Neural progenitor cell (in vitro differentiated cells): ENCODE results near the gene TMEM240.
"Not testable (repeated sequence)": the region's sequence is repeated elsewhere in the genome, so short reads cannot be mapped to it uniquely, and the experiment has no call there.

Experiments used
- EZH2 ChIP-seq: fragments of 200-600 bp; sonication (generic); IDR thresholded peaks from 2 replicates; pipeline ENCODE4 v1.6.1; 2017; ENCODE audit warnings: antibody characterized with exemption, mild to moderate bottlenecking, moderate library complexity
- EZH2phosphoT487 ChIP-seq: fragments of 200-600 bp; sonication (generic); IDR thresholded peaks from 2 replicates; pipeline ENCODE4 v1.6.1; 2017; ENCODE audit warnings: antibody characterized with exemption
- TF ChIP-seq, protein P1 (sequence below): fragments of 200-600 bp; sonication (generic); IDR thresholded peaks from 2 replicates; pipeline ENCODE4 v1.5.1; 2017; ENCODE audit warnings: antibody characterized with exemption, mild to moderate bottlenecking

DNA sequence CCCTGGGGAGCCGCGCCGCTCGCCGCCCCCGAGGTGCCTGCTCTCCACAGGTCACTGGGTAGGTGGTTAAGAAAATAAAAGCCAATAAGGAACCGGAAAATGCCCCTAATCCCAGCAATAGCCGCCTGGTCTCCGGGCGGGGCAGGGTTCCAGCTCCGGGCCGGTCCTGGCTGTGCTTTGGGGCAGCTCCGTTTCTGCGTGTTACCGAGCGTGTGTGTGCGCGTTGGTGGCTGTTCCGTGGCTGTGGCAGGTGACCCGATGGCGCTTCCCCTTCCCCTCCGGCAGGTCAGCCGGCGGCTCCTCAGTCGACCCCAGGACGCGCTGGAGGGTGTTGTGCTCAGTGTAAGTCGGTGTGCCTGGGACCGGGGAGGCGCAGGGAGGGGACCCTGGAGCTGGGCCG, 17.2 kb downstream of the TMEM240 start:
- TF ChIP-seq, protein P1, sequence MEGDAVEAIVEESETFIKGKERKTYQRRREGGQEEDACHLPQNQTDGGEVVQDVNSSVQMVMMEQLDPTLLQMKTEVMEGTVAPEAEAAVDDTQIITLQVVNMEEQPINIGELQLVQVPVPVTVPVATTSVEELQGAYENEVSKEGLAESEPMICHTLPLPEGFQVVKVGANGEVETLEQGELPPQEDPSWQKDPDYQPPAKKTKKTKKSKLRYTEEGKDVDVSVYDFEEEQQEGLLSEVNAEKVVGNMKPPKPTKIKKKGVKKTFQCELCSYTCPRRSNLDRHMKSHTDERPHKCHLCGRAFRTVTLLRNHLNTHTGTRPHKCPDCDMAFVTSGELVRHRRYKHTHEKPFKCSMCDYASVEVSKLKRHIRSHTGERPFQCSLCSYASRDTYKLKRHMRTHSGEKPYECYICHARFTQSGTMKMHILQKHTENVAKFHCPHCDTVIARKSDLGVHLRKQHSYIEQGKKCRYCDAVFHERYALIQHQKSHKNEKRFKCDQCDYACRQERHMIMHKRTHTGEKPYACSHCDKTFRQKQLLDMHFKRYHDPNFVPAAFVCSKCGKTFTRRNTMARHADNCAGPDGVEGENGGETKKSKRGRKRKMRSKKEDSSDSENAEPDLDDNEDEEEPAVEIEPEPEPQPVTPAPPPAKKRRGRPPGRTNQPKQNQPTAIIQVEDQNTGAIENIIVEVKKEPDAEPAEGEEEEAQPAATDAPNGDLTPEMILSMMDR = not testable (repeated sequence)
- TF ChIP-seq EZH2, EZH2phosphoT487: not testable (repeated sequence)
